Uterus (tissue), 4 donors: ENCODE measurements around the gene CCDC102B. TPM values are rescaled to one million over a fixed set of nuclear protein-coding genes. Genes with fewer than 3 reads are reported as not detected.

Source experiments
- DNase-seq, 2 donors: peaks; one replicate each; pipeline ENCODE4 v3.0.0-alpha.2; 2019 to 2020
- H3K27ac ChIP-seq, 2 donors: fragments of 200-600 bp; sonication (generic); 1 replicate in 1 of 2; 2 replicates in 1 of 2; pipeline ENCODE4 v1.5.1; 2016 to 2018
- H3K27me3 ChIP-seq, 2 donors: fragments of 200-600 bp; sonication (generic); one replicate each; pipeline ENCODE4 v1.5.1; 2018 to 2019; ENCODE audit warnings: control low read depth in 1 of 2
- H3K36me3 ChIP-seq, 2 donors: fragments of 200-600 bp; sonication (generic); one replicate each; pipeline ENCODE4 v1.5.1; 2019; ENCODE audit warnings: control low read depth in 1 of 2
- H3K4me1 ChIP-seq, 2 donors: fragments of 200-600 bp; sonication (generic); one replicate each; pipeline ENCODE4 v1.5.1; 2018 to 2019; ENCODE audit warnings: control low read depth in 1 of 2
- H3K4me3 ChIP-seq, 2 donors: fragments of 200-600 bp; sonication (generic); 1 replicate in 1 of 2; 2 replicates in 1 of 2; pipeline ENCODE4 v1.5.1; 2018 to 2019; ENCODE audit warnings: mild to moderate bottlenecking in 1 of 2
- H3K9me3 ChIP-seq, 2 donors: fragments of 200-600 bp; sonication (generic); one replicate each; pipeline ENCODE4 v1.5.1; 2019; ENCODE audit warnings: control low read depth in 1 of 2
- CTCF ChIP-seq, 4 experiments: fragments of 200-600 bp in 2 of 4; fragments of 450-650 bp in 2 of 4; sonication (generic) in 2 of 4; IDR thresholded peaks; one replicate each; pipeline ENCODE4 v1.5.1; 2016 to 2019; ENCODE audit warnings: antibody characterized with exemption in 4 of 4, mild to moderate bottlenecking in 2 of 4, moderate library complexity in 1 of 4
- POLR2A ChIP-seq, 2 donors: fragments of 450-650 bp; IDR thresholded peaks; one replicate each; pipeline ENCODE4 v1.6.1; 2016; ENCODE audit warnings: antibody characterized with exemption in 2 of 2, mild to moderate bottlenecking in 1 of 2, moderate library complexity in 1 of 2
- intact Hi-C: fragments of 100-400 bp; cut with DNase I; formaldehyde crosslinking; loops from one replicate; pipeline ENCODE4 v1.15.1; 2023; ENCODE audit warnings: low total_unique reads
- total RNA-seq, 4 donors: library from RNA; depleted of rRNA in 3 of 4; stranded (reverse); fragments of >200 nt in 3 of 4; gene quantifications; one replicate each; pipeline versions ENCODE4 v1.1.0 to v1.2.4, GENCODE V29; 2014 to 2023
- donor health status: DM: yes; HTN: yes; CAD: no.

Gene CCDC102B
- total RNA-seq, 4 donors from 2014 or later: 0.77 to 39.7 (median 3.2) TPM; not detected in 1

- no peak overlapping the region for H3K4me3 ChIP-seq
- H3K27ac ChIP-seq: no peak overlapping the region
- no peaks in the 10 kb centered on the region for H3K36me3 ChIP-seq
- TF ChIP-seq POLR2A (IDR thresholded peaks at IDR 0.05) (no peak), CTCF (IDR thresholded peaks at IDR 0.05) (no peak)
- H3K9me3 ChIP-seq: no peaks in the 10 kb centered on the region
- intact Hi-C loops: no loop called here
- H3K4me1 ChIP-seq: no peaks in the 10 kb centered on the region
- H3K27me3 ChIP-seq: no peaks in the 10 kb centered on the region
- DNase-seq: no peak
These were observed 31.4 kb upstream of the CCDC102B start for GRCh38 chr18:68766433-68766832.

- intact Hi-C loops: no loop called here
- no peaks in the 10 kb centered on the region for H3K27me3 ChIP-seq
- H3K9me3 ChIP-seq: no peaks in the 10 kb centered on the region
- no peaks in the 10 kb centered on the region for H3K4me1 ChIP-seq
- H3K36me3 ChIP-seq: no peaks in the 10 kb centered on the region
- no peak overlapping the region for H3K4me3 ChIP-seq
- peak; percentile 34 to 55 for DNase-seq
- TF ChIP-seq CTCF (IDR thresholded peaks at IDR 0.05): no peak
- no peak for TF ChIP-seq POLR2A (IDR thresholded peaks at IDR 0.05)
- no peak overlapping the region for H3K27ac ChIP-seq
These were observed 28.4 kb upstream of the CCDC102B start for GRCh38 chr18:68769461-68769860.

GRCh38 chr18:68772268-68772667, 25.6 kb upstream of the CCDC102B start:
- H3K4me1 ChIP-seq: no peaks in the 10 kb centered on the region
- H3K27me3 ChIP-seq: no peaks in the 10 kb centered on the region
- H3K9me3 ChIP-seq: no peaks in the 10 kb centered on the region
- no peak overlapping the region for H3K4me3 ChIP-seq
- intact Hi-C loops: no loop called here
- H3K27ac ChIP-seq: peak overlapping the region in 1 of 2 donors; percentile 2
- H3K36me3 ChIP-seq: no peaks in the 10 kb centered on the region
- no peak for DNase-seq
- no peak for TF ChIP-seq POLR2A (IDR thresholded peaks at IDR 0.05)
- no peak for TF ChIP-seq CTCF (IDR thresholded peaks at IDR 0.05)

- intact Hi-C loops: no loop called here
- no peak for DNase-seq
- Histone ChIP-seq H3K27me3 (no peaks in the 10 kb centered on the region), H3K4me1 (no peaks in the 10 kb centered on the region), H3K4me3 (no peak overlapping the region), H3K9me3 (no peaks in the 10 kb centered on the region), H3K36me3 (no peaks in the 10 kb centered on the region), H3K27ac (no peak overlapping the region)
- TF ChIP-seq POLR2A (IDR thresholded peaks at IDR 0.05) (no peak), CTCF (IDR thresholded peaks at IDR 0.05) (no peak)
These were observed 19.5 kb upstream of the CCDC102B start for GRCh38 chr18:68778280-68778886.

- no peaks in the 10 kb centered on the region for H3K9me3 ChIP-seq
- H3K4me1 ChIP-seq: no peaks in the 10 kb centered on the region
- no peak overlapping the region for H3K4me3 ChIP-seq
- no peaks in the 10 kb centered on the region for H3K36me3 ChIP-seq
- H3K27me3 ChIP-seq: no peaks in the 10 kb centered on the region
- intact Hi-C loops: no loop called here
- no peak for DNase-seq
- TF ChIP-seq POLR2A (IDR thresholded peaks at IDR 0.05): no peak
- TF ChIP-seq CTCF (IDR thresholded peaks at IDR 0.05): no peak
- H3K27ac ChIP-seq: no peak overlapping the region
These were observed 18.7 kb upstream of the CCDC102B start for GRCh38 chr18:68779169-68779568.
